ENCODE results near the gene C3orf49.

GRCh38 chr3:63819151-63819398, at the start of gene C3orf49:
- TF ChIP-seq L3MBTL2 (conservative IDR thresholded peaks at IDR 0.05) (no peak), SP1 (IDR thresholded peaks at IDR 0.05) (no peak), ELF4 (IDR thresholded peaks at IDR 0.05) (no peak), BHLHE40 (IDR thresholded peaks at IDR 0.05; ENCODE audit: borderline replicate concordance) (no peak), FOXA1 (IDR thresholded peaks at IDR 0.05) (no peak), CTBP1 (IDR thresholded peaks at IDR 0.05; ENCODE audit: borderline replicate concordance) (no peak), FOXK2 (IDR thresholded peaks at IDR 0.05) (no peak), FOXM1 (IDR thresholded peaks at IDR 0.05; ENCODE audit: borderline replicate concordance) (no peak), ARNT (IDR thresholded peaks at IDR 0.05) (no peak), HDGF (IDR thresholded peaks at IDR 0.05; ENCODE audit: borderline replicate concordance) (no peak), ZNF384 (IDR thresholded peaks at IDR 0.05) (no peak), TARDBP (IDR thresholded peaks at IDR 0.05) (no peak), SUZ12 (IDR thresholded peaks at IDR 0.05) (no peak)
- TF ChIP-seq, protein P1, sequence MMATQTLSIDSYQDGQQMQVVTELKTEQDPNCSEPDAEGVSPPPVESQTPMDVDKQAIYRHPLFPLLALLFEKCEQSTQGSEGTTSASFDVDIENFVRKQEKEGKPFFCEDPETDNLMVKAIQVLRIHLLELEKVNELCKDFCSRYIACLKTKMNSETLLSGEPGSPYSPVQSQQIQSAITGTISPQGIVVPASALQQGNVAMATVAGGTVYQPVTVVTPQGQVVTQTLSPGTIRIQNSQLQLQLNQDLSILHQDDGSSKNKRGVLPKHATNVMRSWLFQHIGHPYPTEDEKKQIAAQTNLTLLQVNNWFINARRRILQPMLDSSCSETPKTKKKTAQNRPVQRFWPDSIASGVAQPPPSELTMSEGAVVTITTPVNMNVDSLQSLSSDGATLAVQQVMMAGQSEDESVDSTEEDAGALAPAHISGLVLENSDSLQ (IDR thresholded peaks at IDR 0.05) = no peak
